ENCODE measurements around the gene SLC9B2.
A peak's percentile ranks its signal among the peaks of the same experiment; 100 is the strongest.

SLC9B2 gene

GRCh38 chr4:103076747-103077347, at the start of gene SLC9B2:
Gene SLC9B2 (minus strand): TSS chr4:103076761. CDS start chr4:103067550, 9,211 bp downstream.
- FAIRE-seq = no peak

GRCh38 chr4:103126126-103126525, 49.6 kb upstream of the SLC9B2 start:
- no peak for FAIRE-seq

GRCh38 chr4:103123114-103123513, 46.6 kb upstream of the SLC9B2 start:
- no peak for FAIRE-seq

GRCh38 chr4:103118166-103118565, 41.6 kb upstream of the SLC9B2 start:
- no peak for FAIRE-seq

GRCh38 chr4:103111598-103111997, 35.0 kb upstream of the SLC9B2 start:
- FAIRE-seq = no peak

GRCh38 chr4:103108542-103108941, 32.0 kb upstream of the SLC9B2 start:
- no peak for FAIRE-seq

GRCh38 chr4:103105558-103106356, 29.2 kb upstream of the SLC9B2 start:
- FAIRE-seq = peak; percentile 87

GRCh38 chr4:103104886-103105285, 28.3 kb upstream of the SLC9B2 start:
- no peak for FAIRE-seq

GRCh38 chr4:103100691-103101090, 24.1 kb upstream of the SLC9B2 start:
- FAIRE-seq = no peak

GRCh38 chr4:103099691-103100392, 23.3 kb upstream of the SLC9B2 start, which contains the start of gene BDH2:
Gene BDH2 (minus strand): TSS chr4:103099834. CDS start chr4:103096254, 3,580 bp downstream.
- FAIRE-seq = peak; percentile 98

- no peak for FAIRE-seq
Observed at GRCh38 chr4:103098756-103099440, 22.3 kb upstream of the SLC9B2 start.

GRCh38 chr4:103098341-103098740, 21.8 kb upstream of the SLC9B2 start:
- no peak for FAIRE-seq

GRCh38 chr4:103097112-103097511, 20.6 kb upstream of the SLC9B2 start:
- no peak for FAIRE-seq

- no peak for FAIRE-seq
Observed at GRCh38 chr4:103095080-103095479, 18.5 kb upstream of the SLC9B2 start.

- peak; percentile 77 for FAIRE-seq
Observed at GRCh38 chr4:103092245-103092644, 15.7 kb upstream of the SLC9B2 start.

- FAIRE-seq = peak; percentile 98
Observed at GRCh38 chr4:103091601-103092223, 15.2 kb upstream of the SLC9B2 start.

GRCh38 chr4:103089481-103089880, 12.9 kb upstream of the SLC9B2 start:
- FAIRE-seq = no peak

- no peak for FAIRE-seq
Observed at GRCh38 chr4:103086551-103086950, 10.0 kb upstream of the SLC9B2 start.

GRCh38 chr4:103085555-103086196, 9.1 kb upstream of the SLC9B2 start:
- FAIRE-seq = no peak

GRCh38 chr4:103079621-103080020, 3.1 kb upstream of the SLC9B2 start:
- FAIRE-seq = no peak

GRCh38 chr4:103075894-103076746, 441 bp downstream of the SLC9B2 start:
- FAIRE-seq = no peak

Measured in A204.1 (cell line).